Mononuclear cell (primary cell): ENCODE measurements around the gene CPNE4. TPM values are rescaled to one million over a fixed set of nuclear protein-coding genes. Genes with fewer than 3 reads are reported as not detected.
"Not testable (repeated sequence)": the region's sequence is repeated elsewhere in the genome, so short reads cannot be mapped to it uniquely, and the experiment has no call there.

Experiments
- H3K27me3 ChIP-seq: 2 replicates; pipeline ENCODE4 v1.6.0; 2011; ENCODE audit warnings: low read length, control low read depth; ENCODE audit not compliant: insufficient read depth
- H3K4me1 ChIP-seq: 2 replicates; pipeline ENCODE4 v1.5.1; 2011; ENCODE audit warnings: mild to moderate bottlenecking, low read length, control low read depth; ENCODE audit not compliant: insufficient read depth
- H3K4me3 ChIP-seq: 2 replicates; pipeline ENCODE4 v1.5.1; 2011; ENCODE audit warnings: mild to moderate bottlenecking, low read length, moderate library complexity
- H3K9me3 ChIP-seq: 2 replicates; pipeline ENCODE4 v1.5.1; 2011; ENCODE audit warnings: low read depth, mild to moderate bottlenecking, control low read depth, low read length
- total RNA-seq: library from RNA; depleted of rRNA; stranded (reverse); fragments of >200 nt; gene quantifications from one replicate; pipeline ENCODE4 v1.2.3, GENCODE V29; 2012

The CPNE4 gene
- total RNA-seq, result 0.10 TPM

DNA sequence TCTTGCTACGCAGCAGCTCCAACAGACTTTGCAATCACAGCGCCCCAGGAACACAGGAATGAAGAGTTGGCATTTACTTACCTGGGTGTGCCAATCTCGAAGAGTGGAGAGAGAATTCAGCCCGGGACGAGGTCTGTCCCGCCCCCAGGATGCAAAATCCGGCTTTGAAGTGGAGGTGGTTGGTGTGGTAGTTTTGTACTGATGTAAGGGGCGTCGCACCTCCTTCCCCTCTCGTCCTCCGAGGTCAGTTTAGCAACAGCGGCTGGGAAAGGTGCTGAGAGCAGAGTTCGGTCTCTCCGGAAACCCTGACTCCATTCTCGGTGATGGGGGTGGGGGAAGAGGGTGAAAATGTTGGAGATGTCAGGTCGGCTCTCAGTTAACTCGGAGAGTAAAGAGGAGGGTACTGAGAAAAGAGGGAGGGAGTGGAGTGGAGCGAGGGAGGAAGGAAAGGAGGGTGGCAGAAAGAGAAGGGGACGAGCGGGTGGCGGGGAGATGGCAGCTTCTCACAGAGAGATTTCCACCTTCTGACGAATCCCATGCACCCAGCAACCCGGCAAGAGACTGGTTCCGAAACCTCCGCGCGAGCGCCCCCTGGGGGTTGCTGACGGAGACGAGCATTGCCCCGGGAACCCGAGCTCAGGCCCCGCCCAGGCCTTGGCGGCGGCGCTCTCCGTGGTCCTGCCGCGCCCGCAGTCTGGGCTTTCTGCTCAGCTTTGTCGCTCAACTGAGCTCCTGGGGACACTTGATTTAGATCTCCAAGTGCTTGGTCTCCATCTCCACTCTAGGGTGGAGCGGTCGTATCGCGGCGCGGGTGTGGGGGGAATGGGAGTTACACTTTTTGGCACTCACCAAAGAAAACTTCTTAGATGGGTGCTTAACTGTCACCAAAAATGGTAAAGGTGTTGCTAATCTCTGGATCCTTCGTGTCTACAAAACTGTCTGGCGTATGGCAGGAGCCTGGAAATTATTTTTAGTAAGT is at the start of gene CPNE4:
CPNE4 (minus strand) TSS at position 529 of the 979 bp plus-strand sequence.
- H3K27me3 ChIP-seq, result peaks cover 66% of the 10 kb centered on the region
- H3K9me3 ChIP-seq, result no peaks in the 10 kb centered on the region
- H3K4me1 ChIP-seq, result peaks cover 5% of the 10 kb centered on the region
- H3K4me3 ChIP-seq, result no peak within 1 kb of the TSS

DNA sequence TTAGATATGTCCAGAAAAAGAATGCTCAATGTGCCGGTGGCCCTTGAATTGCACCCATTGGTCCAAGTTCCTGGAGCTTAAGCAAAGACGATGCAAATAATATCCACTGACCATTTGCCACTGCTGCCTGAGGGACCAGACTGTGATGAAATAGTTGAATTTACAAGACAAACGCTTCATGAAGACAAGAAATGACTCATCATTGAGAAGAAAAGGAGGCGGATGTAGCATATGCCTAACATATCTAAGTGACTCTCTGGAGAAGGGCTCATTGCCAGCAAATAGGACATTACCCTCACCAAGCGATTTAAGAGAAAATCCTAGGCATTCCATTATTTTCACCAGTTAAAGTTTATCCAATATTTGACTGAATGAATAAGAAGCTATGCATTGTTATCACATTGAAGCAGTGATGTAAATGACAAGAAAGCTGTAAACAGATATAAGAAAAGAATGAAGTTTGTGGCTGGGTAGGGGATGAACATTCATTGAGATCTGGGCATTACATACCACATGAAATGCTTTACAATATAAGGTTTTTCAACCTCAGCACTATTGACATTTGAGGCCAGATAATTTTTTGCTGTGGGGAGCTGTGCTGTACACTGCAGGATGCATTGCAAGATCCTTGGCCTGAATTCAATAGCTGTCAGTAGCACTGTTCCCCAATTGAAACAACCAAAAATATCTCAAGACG is 48.9 kb upstream of the CPNE4 start:
- H3K9me3 ChIP-seq, result no peaks in the 10 kb centered on the region
- H3K4me1 ChIP-seq, result no peaks in the 10 kb centered on the region
- no peak overlapping the region for H3K4me3 ChIP-seq
- H3K27me3 ChIP-seq, result no peaks in the 10 kb centered on the region

DNA sequence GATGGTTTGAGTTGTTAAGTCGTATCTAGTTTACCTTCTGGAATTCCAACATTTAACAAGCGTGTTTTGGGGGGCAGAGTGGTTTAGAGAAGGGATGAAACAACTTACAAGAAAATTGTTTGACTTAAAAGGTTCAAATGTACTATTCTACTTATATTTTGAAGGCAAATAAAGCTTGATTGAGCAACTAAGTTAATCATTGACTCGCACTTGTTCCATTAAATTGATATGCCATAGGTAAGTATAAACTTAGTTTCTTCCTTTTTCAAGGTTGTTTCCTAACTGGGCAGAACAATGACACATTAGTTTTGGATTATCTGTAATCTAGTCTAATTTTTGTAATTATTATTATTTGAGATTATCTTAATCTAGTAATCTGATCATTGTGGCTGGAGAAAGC is 48.3 kb upstream of the CPNE4 start:
- H3K9me3 ChIP-seq, result no peaks in the 10 kb centered on the region
- no peaks in the 10 kb centered on the region for H3K27me3 ChIP-seq

DNA sequence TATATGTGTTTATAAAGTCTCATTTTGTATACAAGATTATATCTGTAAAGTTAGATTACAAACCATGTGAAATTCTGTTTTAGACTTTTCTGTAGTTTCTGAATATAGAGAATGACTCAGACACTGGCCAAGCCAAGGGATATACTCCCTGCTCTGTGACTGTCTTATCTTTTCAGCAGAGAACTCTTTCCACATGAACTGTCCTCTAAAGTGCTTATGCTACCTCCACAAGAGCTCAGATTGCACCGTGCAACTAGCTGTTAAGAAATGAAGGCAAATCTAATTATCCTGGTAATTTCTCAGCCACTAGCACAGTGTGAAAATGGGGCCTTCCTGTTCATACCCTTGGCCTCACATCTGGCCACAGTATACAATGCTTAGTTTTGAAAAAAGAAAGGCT is 44.3 kb upstream of the CPNE4 start:
- Histone ChIP-seq H3K4me1 (no peaks in the 10 kb centered on the region), H3K4me3 (no peak overlapping the region), H3K9me3 (no peaks in the 10 kb centered on the region), H3K27me3 (no peaks in the 10 kb centered on the region)

More for the DNA sequence above, 48.3 kb upstream of the CPNE4 start:
- Histone ChIP-seq H3K4me1 (no peaks in the 10 kb centered on the region), H3K4me3 (no peak overlapping the region)

DNA sequence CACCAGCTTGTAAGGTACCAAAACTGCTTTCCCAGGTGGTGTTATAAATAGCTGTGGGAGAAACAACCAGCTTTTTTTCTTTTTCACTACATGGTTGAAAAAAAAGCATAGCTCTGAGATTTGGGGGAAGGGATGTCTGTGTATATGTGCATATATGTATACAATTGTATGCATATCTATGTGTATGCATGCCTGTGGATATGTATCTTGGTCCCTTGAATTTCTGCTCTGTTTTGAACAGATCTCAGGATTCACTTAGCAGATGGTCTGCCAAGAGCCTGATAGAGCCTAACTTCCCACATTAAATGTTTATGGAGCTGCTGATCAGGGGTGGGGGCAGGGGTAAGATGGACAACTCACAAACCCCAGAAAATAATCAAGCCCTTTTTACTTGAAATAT is 39.0 kb upstream of the CPNE4 start:
- Histone ChIP-seq H3K27me3 (no peaks in the 10 kb centered on the region), H3K4me1 (no peaks in the 10 kb centered on the region), H3K4me3 (no peak overlapping the region), H3K9me3 (no peaks in the 10 kb centered on the region)

DNA sequence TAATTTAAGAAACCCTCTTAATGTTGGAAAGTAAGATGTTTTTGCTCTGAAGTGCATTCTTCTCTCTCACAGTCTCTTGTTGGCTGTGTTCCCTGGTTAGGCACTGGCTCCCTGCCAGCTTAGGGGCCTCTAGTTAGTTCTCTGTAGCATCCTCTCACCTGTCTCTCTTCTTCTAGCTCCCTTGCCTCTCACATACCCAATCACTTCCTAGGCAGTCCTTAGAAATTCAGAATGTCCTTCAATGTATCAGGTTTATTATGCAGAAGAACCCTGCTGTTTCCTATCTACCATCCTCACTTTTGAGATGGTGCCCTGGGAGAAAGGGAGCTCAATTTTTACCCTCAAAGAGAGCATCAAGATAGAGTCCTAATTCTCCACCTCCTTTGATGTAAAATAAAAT is 36.2 kb upstream of the CPNE4 start:
- Histone ChIP-seq H3K4me1 (no peaks in the 10 kb centered on the region), H3K9me3 (no peaks in the 10 kb centered on the region)

DNA sequence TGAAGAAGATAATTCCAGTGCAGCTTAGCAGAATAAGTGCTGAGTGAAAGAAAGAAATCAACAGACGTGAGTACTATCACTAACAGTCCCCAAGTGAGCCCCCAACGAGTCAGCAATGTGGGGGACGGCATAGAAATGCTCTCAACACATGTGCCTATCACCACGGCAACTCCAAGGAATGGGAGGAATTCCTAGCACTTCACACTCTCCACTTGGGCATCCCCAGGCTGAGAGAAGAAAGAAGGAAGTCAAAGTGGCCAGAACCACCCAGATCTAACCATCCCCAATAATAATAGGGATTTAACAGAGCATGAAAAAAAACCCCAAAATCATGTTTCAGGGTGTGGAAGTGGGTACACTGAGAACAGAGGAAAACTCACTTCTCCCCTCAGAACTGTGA is 29.3 kb upstream of the CPNE4 start:
- Histone ChIP-seq H3K4me1 (no peaks in the 10 kb centered on the region), H3K9me3 (no peaks in the 10 kb centered on the region), H3K27me3 (peaks cover 3% of the 10 kb centered on the region), H3K4me3 (no peak overlapping the region)

More for the DNA sequence above, 36.2 kb upstream of the CPNE4 start:
- Histone ChIP-seq H3K27me3 (no peaks in the 10 kb centered on the region), H3K4me3 (no peak overlapping the region)

DNA sequence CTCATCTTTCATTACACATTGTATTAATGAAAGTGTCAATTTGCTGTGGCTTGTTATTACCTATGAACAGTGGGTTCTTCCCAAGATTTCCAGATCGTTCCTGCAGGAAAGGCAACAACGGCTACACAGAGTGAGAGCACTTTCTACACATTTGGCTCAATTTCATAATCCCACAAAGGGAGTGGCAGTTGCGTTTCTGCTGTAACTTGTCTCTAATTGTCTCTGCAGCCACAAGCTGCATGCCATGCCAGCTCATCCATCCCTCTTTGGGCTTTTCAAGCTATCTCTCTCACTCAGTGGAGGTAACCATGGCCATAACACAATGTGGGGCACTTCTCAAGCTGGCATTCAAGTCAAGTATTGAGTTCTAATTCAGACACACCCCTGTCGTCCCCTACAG is 27.7 kb upstream of the CPNE4 start:
- Histone ChIP-seq H3K9me3 (no peaks in the 10 kb centered on the region), H3K4me1 (no peaks in the 10 kb centered on the region), H3K27me3 (peaks cover 3% of the 10 kb centered on the region), H3K4me3 (no peak overlapping the region)

DNA sequence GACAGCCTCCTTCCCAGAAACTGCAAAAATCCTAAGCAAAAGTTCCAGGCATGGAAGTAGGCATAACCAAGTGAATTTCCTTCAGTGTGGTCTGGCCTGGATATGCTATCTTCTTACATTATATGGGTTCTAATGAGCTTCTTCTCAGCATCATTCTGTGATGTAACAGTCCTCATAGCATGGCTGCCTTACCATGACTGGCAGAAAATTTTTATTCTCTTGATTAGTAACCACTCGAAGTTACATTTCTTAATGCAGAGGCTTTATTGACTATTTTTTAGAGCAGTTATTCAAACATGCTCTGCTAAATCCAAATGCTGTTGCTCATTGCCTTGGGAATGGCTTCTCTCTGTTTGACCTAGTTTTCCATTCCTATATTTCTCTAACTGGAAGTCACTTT is 21.1 kb upstream of the CPNE4 start:
- H3K4me3 ChIP-seq, result no peak overlapping the region
- no peaks in the 10 kb centered on the region for H3K4me1 ChIP-seq
- H3K9me3 ChIP-seq, result no peaks in the 10 kb centered on the region
- no peaks in the 10 kb centered on the region for H3K27me3 ChIP-seq

DNA sequence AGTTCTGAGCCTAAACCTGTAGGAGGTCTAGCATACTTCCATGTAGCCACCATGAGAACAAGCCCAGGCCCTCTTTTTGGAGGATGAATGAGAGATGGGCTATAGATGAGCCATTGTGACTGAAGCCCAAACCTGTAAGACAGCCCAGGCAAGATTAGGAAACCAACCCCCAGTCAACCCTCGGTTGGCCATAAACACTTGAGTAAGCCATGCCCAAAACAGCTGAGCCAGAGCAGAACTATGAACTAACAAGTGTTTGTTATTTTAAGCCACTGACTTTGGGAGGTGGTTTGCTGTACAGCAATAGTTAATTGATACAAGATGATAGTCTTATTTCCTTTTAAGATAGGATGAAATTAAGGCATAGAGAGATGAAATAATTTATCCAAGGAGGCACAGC is 12.4 kb upstream of the CPNE4 start:
- H3K4me1 ChIP-seq, result no peaks in the 10 kb centered on the region
- H3K4me3 ChIP-seq, result no peak overlapping the region
- H3K9me3 ChIP-seq, result no peaks in the 10 kb centered on the region

DNA sequence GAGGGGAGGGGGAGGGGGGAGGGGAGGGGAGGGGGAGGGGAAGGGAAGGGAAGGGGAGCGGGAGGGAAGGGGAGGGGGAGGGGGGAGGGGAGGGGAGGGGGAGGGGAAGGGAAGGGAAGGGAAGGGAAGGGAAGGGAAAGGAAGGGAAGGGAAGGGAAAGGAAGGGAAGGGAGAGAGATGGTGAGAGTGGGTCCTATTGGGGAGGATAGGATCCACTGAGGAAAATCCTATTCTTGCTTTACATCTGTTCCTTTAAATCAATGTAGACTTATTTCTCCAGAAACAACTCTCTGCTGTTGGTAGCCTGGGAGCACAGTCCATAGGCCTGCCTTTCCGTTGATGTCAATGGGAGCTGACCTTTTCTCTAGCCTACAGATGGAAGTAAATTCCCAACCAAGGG is 10.1 kb upstream of the CPNE4 start:
- not testable (repeated sequence) for H3K4me1 ChIP-seq, H3K9me3 ChIP-seq, H3K4me3 ChIP-seq, H3K27me3 ChIP-seq

More for the DNA sequence above, 12.4 kb upstream of the CPNE4 start:
- no peaks in the 10 kb centered on the region for H3K27me3 ChIP-seq

DNA sequence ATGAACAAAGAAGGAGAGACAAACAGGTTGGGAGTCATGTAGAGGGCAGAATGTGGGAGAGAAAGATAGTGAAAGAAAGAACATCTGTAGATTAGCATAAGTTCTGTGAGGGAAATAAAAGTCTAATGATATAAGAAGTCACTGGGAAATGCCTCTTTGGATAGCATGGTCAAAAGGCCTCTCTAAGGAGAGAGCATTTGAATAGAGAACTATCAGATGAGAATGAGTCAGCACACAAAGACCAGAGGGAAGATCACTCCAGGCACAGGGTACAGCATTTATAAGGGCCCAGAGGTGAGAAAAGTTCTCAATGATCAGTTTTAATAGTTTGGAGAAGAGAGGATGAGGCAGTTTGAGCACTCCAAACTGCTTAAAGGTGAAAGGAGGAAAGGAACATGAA is 7.9 kb upstream of the CPNE4 start:
- H3K27me3 ChIP-seq, result peaks cover 4% of the 10 kb centered on the region
- H3K9me3 ChIP-seq, result no peaks in the 10 kb centered on the region
- no peak overlapping the region for H3K4me3 ChIP-seq
- no peaks in the 10 kb centered on the region for H3K4me1 ChIP-seq

DNA sequence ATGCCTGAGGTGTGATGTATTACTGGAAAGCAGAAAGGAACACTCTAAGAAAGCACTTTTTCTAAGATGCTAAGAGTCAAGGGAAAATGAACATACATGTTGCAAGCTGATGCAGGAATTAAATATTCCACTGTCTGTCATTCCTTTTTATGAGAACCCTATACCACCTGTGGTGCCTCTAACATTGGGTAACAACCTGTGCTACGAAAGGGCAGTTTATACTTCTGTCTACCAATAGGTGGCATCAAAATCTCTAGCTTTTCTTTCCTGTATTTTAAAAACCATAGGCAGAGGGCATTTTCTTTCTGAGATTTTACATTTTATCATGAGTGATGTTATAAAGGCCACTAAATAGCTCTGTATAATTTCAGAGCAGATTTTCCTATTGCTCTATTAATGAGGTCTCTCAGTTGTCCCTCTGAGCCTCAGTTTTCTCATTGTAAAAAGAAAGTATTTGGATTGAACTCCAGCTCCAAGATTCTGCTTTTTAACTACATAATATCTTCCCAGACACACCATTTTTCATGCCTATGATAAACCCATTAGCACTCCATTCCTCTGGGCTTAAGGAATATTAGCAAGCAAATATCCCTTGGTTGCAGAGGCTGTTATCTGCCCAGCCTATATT is 3.5 kb upstream of the CPNE4 start:
- H3K9me3 ChIP-seq, result no peaks in the 10 kb centered on the region
- H3K4me1 ChIP-seq, result peaks cover 5% of the 10 kb centered on the region
- no peak overlapping the region for H3K4me3 ChIP-seq
- peaks cover 47% of the 10 kb centered on the region for H3K27me3 ChIP-seq

DNA sequence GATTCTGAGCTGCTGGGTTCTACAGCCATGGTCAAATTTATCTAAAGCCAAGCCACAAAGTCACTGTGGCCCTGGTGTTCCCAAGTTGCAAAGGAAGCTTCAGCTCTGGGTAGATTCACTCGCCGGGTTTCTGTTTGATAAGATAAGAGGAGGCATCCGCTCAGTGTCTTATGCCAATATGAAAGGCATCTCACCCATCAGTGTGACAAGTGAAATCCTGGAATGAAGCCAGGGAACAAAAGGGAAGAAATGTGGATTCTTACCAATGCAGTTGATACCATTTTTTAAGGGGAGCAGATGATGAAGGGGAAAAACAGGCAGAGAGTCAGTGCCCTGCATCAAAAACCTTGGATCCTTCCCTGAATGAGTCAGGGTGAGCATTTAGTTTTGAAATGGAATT is 2.8 kb upstream of the CPNE4 start:
- no peak overlapping the region for H3K4me3 ChIP-seq
- peaks cover 55% of the 10 kb centered on the region for H3K27me3 ChIP-seq
- peaks cover 5% of the 10 kb centered on the region for H3K4me1 ChIP-seq
- no peaks in the 10 kb centered on the region for H3K9me3 ChIP-seq

DNA sequence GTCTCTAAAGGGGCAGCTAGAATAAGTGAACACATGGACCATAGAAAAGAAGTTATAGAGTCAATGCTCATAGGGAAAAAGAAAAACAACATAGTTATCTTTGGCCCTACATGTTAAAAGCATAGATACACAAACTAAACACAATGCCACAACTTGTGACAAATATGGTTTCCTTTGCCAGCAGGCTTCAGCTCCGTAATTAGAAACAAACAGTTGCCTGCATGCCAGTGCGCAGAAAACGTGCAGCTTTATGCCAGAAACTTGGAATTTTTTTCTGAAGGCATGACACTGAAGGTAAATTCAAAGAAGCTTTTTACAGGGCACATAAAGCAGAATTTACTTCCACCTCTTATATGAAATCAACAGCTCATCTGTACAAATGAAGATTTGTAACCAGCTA is 2.2 kb upstream of the CPNE4 start:
- H3K27me3 ChIP-seq, result peaks cover 60% of the 10 kb centered on the region
- no peaks in the 10 kb centered on the region for H3K9me3 ChIP-seq
- H3K4me3 ChIP-seq, result no peak overlapping the region
- H3K4me1 ChIP-seq, result peaks cover 5% of the 10 kb centered on the region
